RCC 7860 (cell line): ENCODE results near the gene LSM10.
A peak's percentile ranks its signal among the peaks of the same experiment; 100 is the strongest.

Source experiments
- DNase-seq: peaks from one replicate; pipeline ENCODE4 v3.0.0-alpha.2; 2015; ENCODE audit warnings: low spot score
- FAIRE-seq: peaks from 2 replicates; lab custom pipeline; 2012; peaks lifted over from hg19 to GRCh38; lab: Jason Lieb, UNC

LSM10 gene

DNA sequence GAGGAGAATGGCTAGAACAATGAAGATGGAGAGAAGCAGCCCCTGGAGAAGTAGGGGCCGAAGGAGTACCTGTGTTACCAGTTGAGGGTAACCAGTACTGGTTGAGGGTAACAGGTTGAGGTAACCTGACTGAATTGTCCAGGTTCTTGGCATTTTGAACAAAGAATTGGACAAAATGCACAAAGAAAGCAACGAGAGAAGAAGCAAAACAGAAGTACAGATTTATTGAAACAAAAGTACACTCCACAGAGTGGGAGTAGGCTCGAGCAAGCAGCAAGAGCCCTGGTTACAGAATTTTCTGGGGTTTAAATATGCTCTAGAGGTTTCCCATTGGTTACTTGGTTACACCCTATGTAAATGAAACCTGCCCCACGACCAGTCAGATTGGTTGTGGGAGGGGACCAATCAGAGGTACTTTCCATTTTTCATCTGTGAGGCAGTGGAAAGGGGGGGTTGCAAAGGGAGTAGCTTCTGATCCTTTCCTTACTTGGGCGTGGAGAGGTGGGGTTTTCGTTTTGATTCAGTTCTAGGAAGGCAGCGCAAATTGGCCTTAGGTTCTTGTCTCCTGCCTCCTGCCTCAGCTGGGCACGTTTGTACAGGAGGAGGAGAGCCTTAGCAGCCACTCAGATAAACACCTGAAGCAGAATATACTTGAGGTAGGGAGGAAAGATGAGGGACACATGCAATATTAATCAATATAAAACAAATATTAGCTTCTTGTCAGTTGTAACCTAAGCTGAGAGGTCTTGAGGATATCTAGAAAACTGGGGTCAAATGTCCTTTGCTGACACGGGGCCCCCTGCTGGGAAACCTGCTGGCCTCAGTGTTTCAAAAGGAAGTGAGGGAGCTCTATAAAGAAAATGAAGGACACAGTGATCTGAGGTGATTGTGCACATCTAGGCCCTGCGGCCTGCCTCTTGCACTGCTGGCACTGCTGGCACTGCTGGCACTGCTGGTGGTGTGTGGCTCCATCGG, 14.3 kb upstream of the LSM10 start:
- no peak for FAIRE-seq
- no peak for DNase-seq

DNA sequence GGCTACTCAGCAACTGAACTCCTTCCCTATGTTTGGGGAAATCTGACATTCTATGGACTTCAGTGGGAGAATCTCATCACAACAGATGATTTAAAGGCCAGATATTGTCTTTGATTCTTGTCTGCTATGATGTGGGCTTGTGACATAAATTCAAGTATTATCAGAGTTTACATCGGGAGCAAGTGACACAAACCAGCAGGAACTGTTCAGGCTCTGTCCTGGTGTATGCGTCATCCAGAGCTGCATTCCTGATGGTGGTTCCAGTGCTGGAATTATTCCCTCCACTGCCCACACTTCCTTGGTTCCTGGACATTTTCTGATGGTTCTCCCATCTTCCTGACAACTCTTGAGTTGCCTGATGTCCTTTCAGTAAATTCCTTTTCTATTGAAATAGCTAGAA, 10.8 kb upstream of the LSM10 start:
- DNase-seq: peak; percentile 78
- peak; percentile 91 for FAIRE-seq

DNA sequence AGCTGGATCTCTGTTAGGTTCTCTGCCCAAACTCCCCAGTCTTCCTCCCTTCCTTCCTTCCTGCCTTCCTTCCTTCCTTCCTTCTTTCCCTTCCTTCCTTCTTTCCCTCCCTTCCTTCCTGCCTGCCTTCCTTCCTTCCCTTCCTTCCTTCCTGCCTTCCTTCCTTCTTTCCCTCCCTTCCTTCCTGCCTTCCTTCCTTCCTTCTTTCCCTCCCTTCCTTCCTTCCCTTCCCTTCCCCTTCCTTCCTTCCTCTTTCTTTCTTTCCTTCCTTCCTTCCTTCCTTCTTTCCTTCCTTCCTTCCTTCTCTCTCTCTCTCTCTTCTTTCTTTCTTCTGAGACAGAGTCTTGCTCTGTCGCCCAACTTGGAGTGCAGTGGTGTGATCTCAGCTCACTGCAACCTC, 8.7 kb upstream of the LSM10 start:
- FAIRE-seq (no peak), DNase-seq (no peak)

DNA sequence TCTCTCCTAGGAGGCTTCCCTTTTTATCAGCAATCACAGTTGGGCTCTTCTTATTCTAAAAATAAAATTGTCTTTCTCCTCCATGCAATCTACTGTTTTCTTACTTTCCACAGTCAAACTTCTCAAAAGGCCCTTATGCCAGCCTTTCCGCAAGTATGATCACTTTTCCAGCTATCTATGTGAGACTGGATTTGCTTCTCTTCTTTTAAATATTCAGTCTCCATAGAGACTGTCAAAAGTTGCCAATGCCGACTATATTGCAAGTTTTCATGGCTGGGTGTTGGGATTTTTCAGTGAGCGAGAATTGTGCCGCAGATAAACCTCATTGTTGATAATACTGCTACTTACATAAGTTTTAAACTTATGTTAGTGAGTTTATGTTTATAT, 4.8 kb upstream of the LSM10 start:
- FAIRE-seq: no peak
- no peak for DNase-seq

DNA sequence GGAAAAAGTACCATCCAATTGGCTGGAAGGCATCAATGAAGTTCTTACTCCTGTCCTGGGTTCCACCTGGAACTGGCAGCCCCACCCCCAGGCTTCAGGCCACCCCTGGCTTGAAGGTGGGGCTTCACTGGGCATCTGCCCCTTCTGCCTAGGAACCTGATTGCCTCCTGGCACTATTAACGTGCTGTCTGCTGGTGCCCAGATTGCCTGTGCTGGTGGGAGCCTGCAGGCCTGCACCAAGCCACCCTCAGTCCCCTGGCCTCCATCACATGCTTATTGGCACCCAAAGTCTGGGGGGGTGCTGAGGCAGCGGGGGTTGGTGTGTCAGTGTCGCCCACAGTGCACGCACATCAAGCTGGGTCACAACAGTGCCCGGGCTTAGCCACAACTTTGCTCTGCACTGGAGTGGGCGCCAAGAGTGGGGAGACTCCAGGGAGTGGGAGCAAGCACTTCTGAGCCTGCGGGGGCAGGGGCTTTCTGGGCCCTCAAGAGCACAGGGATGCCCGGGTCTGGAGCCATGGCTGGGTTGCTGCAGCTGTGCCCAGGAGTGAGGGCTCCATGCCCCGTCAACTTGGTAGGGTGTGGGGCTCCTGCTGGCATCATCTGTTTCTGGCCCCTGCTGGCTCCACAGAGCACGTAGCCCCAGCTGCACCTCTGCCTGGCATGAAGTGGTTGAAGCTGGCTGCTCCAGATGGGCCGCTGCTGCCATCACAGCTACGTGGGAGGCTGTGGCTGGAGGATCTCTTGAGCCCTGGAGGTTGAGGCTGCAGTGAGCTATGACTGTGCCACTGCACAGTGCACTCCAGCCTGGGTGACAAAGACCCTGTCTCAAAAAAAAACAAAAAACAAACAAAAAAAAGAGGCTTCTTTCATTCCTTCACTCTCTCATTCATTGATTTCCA, 4.1 kb upstream of the LSM10 start:
- DNase-seq (no peak), FAIRE-seq (no peak)

DNA sequence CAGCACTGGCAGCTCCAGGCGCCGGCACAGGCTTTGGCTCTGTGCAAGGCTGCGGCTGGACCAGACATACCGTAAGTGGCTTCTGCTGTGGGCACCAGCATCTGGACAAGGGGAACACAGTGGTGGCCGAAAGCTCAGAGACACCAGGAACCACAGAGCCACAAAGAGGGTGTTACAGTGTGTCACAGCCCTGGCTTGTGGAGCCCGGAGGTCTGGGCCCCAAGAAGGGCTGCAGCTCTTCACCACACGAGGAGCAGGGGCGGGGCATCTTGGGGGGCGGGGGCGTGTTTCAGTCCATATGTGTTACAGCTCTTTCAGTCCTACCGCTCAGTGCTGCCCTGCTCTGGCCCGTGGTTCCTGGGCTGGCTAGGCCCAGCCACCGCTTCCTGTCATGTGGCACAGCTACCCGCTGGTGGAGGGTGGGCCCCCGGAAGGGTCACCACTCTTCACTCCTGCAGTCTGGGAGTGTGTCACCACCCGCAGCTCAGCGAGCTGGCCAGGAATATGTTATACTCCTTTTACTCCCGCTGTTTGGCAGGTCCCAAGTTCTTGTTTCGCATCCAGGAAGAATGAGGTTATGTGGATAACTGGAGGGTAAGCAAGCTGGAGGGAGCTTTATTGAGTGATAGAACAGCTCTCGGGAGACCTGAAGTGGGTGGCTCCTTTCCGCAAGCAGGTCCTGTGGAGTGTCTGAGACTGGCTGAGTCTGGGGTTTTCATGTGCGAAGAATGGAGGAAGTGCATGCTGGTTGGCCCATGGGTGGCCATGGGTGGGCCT, 3.3 kb upstream of the LSM10 start:
- DNase-seq (no peak), FAIRE-seq (no peak)

DNA sequence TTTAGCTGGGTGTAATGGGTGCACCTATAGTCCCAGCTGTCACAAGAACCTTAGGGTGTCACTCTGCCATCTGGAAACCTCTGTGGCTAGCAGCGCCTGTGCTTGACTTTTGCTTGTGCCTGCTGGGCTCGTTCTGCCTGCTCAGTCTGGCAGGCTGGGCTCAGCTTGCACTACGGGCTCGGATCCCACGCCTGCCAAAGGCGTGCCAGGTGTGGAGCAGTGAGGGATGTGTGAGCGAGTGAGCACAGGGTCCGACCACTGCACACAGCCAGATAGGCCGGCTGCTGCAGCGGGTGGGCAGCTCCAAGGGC, 2.8 kb upstream of the LSM10 start:
- FAIRE-seq (no peak), DNase-seq (no peak)

DNA sequence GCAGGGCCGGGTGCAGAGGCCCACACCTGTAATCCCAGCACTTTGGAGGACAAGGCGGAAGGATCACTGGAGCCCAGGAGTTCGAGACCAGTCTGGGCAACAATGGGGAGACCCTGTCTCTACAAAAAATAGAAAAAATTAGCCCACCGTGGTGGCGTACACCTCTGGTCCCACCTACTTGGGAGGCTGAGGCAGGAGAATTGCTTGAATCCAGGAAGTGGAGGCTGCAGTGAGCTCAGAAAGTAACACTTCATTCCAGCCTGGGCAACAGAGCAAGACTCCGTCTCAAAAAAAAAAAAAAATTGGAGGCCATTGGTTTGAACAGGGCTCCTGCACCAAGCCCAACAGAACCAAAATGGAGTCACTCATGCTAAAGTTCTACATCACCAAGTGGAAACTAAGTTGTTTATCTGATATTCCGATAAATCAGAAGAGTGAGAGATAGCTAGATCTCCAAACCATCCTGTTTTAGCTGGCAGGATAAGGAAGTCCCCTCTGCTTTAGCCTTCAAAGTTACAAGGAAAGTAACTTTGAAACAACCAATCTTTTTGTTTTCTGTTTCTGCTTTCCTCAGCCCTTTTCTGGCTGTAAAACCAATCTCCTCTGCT, 766 bp upstream of the LSM10 start:
- no peak for FAIRE-seq
- DNase-seq: no peak

DNA sequence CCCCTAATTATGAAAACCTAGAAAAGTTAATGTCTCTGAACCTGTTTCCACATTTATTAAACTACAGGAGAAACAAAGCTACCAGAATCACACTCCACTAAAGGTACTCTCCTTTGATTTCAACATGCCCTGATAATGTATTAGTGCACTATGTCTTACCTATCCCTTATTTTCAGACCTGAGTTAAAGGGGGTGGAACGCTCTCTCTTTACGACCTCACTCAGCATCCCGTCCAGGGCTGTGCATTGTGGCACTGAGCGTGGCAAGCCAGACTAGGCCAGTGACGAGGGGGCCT, 678 bp downstream of the LSM10 start:
- FAIRE-seq: no peak
- no peak for DNase-seq

DNA sequence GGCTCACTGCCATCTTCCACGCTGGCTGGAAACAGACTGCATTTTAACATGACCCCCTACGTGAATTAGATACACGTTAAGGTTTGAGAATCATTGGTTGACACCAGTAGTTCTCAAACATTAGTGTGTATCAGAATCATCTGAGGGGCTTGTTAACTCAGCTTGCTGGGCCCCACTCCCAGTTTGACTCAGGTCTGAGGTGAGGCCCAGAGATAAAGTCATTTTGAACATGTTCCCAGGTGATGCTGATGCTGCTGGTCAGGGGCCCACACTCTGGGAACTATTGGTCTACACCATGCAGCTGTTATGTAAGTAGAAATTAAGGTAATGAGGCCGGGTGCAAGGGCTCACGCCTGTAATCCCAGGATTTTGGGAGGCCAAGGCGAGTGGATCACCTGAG, 1.3 kb downstream of the LSM10 start:
- DNase-seq: no peak
- no peak for FAIRE-seq

DNA sequence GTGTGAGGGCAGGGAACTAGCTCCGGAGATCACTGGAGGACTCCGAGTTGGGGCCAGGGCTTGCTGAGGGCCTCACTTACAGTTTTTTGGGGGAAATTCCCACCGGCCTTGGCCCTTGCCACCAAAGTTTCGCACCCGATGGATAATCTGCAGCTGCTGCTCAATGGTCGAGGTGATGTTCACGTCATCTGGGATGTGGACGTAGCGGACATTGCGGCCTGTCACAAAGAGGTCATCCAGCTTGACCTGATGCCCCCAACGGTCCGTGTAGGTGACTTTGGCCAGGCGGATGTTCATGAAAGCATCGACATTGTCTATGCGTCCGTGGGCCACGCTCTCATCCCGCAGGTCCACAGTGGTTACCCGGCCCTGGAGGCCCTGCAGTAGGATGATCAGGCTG, 4.0 kb downstream of the LSM10 start:
- DNase-seq: no peak
- no peak for FAIRE-seq

DNA sequence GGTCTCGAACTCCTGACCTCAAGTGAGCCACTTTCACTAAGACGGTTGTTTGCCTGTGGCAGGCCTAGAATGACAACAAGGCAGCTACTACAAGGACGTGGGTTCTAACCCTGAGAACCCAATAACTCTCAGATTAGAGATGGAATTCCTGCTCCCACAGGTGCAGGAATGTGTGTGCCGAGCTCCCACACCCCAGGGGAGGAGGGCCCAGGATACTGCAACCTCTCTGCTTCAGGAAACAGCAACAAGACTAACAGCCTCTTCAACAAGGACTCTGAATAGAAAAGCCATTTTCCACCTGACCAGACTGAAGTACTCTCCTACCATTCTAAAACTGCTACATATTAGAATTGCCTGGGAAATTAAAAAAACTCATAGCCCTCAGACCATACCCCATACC, 4.9 kb downstream of the LSM10 start:
- no peak for FAIRE-seq
- no peak for DNase-seq

DNA sequence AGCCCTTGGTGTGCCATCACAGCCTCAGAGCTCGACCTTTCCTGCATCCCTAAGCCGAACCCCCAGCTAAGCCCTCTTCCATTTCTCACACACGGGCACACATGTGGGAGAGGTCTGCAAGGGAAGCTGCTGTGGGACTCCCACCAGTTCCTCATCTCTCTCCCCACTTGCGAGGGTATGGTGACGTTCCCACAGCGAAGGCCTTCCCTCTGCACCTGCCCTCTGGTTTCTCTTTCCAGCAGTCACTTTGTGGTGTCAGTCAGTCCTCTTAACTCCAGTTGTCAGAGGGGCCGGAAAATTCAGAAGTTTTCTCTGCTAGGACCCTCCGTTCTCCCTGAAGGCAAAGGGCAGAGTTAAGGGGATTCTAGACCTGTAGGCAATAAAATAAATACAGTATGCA, 6.4 kb downstream of the LSM10 start:
- FAIRE-seq: no peak

DNA sequence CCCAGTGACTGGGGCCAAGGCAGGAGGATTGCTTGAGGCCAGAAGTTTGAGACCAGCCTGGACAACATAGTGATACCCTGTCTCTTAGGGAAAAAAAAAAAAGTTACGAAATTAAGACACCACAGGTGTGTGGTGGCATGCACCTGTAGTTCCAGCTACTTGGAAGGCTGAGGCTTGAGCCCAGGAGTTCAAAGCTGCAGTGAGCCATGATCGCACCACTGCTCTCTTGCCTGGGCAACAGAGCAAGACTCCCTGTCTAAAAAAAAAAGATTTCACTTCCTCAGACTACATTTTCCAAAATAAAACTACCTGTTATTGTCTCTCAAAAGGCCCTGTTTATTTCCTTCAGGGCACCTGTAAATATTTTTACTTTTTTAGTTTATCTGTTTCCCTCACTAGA, 7.3 kb downstream of the LSM10 start:
- no peak for DNase-seq
- no peak for FAIRE-seq

More for the DNA sequence above, 6.4 kb downstream of the LSM10 start:
- no peak for DNase-seq

DNA sequence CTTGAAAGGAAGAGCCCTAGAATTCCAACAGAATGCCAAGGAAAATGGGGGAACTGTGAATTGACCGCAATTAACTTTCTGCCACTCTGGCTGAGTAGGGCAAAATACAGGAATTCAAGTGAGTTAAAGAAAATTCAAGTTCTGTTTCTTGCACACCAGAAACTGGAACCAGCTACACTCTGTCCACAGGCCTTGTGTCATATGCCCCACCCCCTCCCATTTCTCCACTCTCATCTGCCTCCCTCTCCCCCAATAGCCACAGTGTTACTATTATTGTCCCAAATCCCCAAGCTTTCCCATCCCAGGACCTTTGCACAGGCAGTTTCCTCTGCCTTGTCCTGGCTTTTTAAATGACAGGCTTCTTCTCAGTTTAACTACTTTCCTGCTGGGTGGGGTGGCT, 7.7 kb downstream of the LSM10 start:
- FAIRE-seq (no peak), DNase-seq (no peak)

DNA sequence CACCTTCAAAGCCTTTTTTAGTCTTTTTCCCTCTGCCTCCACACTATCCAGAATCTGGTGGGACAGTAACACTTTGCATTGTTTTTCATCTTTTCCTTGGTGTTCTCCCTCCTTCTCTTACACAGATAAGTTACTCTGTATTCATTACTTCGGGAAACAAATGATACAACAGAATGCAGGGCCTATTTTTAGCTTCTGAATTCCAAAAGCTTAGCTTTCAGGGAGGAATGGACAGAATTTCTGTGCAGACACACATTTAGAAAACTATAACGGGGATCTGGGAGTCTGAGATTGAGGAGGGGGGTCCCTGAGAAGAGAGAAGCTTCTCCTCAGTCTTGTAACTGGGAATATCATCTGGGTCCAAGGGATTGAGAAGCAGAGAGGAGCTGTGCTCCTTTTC, 8.4 kb downstream of the LSM10 start:
- FAIRE-seq (no peak), DNase-seq (no peak)

DNA sequence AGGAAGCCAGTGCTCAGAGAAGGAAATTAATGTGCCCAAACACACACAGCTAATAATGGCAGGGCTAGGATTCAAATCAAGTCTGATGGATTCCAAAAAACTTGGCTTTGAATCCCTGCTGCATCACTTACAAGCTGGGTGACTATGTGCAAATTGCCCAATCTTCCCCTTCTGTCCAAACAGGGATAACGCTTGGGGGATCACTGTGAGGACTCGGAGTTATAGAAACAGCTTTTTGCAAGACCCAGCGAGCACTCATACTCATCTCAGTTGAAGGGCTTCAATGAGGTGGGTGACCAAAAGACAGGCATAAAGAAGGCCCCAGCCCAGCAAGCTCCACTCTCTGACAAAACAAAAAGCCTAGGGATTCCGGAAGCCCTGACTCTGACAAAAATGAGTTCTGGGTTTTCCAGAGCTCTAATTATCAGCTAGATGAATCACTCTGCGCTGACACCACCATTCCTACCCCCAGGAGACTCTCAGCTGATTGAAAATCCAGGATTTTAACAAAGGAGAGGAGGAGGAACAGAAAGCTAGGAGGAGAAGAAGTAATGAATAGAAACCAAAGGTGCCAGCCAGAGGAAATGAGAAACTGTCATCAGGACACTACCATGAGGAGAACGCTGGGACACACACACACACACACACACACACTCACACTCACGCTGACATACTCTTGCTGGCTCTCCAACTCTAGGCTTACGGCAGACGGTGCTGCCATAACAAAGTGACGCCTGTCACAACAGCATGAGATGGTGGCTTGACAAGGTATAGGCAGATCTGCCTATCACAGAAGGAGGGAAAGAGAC, 10.4 kb downstream of the LSM10 start:
- DNase-seq (peak; percentile 68), FAIRE-seq (peak; percentile 63)

DNA sequence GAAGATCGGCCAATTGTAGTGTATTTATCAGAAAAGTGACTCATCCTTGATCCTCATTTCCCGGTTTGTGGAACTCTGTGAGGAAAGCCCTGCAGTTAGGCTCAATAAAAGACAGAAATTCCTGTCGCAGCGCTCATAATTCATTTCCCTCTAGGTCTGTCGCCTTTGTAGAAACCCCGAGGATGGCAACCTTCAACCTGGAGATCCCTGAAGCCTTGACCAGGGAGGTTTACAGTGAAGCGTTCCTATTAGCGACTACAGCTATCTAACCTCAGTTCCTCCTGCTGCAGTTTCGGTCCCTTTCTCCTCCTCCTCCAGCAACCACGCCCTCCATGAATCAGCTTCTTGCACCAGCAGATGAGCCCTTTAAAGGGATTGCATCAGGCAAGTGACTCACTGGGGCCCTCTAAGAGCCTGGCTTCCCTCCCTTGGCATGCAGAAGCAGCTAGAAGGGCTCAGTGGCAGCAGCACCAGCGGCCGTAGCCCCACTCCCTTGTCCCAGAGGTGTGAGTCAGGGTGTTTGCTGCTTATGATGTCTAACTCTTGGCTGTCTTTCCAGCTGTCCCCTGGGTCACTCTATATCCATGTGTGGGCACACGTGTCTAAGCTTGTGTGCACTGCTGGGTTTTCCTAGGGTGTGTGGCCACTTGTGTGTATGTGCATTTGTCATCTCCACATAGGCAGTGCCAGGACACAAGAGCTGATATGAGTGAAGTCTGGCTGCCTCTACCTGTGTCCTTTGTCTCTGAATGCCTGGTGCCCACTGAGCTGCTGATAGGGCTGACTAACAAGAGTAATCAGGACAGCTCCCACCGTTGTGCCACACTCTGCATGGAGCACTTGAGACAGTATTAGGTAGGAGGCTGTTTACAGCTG, 11.2 kb downstream of the LSM10 start:
- FAIRE-seq (peak; percentile 96), DNase-seq (peak; percentile 100)
